NCI-H1930 (cell line): ENCODE results near the gene GNAS-AS1.

ENCODE experiments used
- DNase-seq, 2 experiments: peaks; one replicate each; lab custom pipeline; 2025; lab: John Stamatoyannopoulos, UW

GNAS-AS1 gene

GRCh38 chr20:58850693-58851174 is at the start of gene GNAS-AS1:
Gene GNAS-AS1 (minus strand): TSS chr20:58850902.
- peak; percentile 93 to 97 for DNase-seq

- DNase-seq: no peak
Measured at GRCh38 chr20:58900397-58900796, 49.7 kb upstream of the GNAS-AS1 start.

- DNase-seq: no peak
Measured at GRCh38 chr20:58899512-58899911, 48.8 kb upstream of the GNAS-AS1 start.

GRCh38 chr20:58898629-58899408 is 48.1 kb upstream of the GNAS-AS1 start:
- DNase-seq: no peak

- no peak for DNase-seq
Measured at GRCh38 chr20:58897488-58897887, 46.8 kb upstream of the GNAS-AS1 start.

- no peak for DNase-seq
Measured at GRCh38 chr20:58896820-58897219, 46.1 kb upstream of the GNAS-AS1 start.

- no peak for DNase-seq
Measured at GRCh38 chr20:58895448-58896180, 44.9 kb upstream of the GNAS-AS1 start.

- no peak for DNase-seq
Measured at GRCh38 chr20:58894652-58895447, 44.1 kb upstream of the GNAS-AS1 start.

GRCh38 chr20:58893355-58894120 is 42.8 kb upstream of the GNAS-AS1 start:
- DNase-seq: no peak

- DNase-seq: no peak
Measured at GRCh38 chr20:58892932-58893224, 42.2 kb upstream of the GNAS-AS1 start.

- DNase-seq: peak; percentile 55 to 75
Measured at GRCh38 chr20:58892141-58892931, 41.6 kb upstream of the GNAS-AS1 start.

GRCh38 chr20:58891718-58892140 is 41.0 kb upstream of the GNAS-AS1 start:
- peak in 1 of 2 experiments; percentile 55 for DNase-seq

- peak; percentile 89 for DNase-seq
Measured at GRCh38 chr20:58891086-58891717, 40.5 kb upstream of the GNAS-AS1 start.

- peak; percentile 89 for DNase-seq
Measured at GRCh38 chr20:58890518-58891085, 39.9 kb upstream of the GNAS-AS1 start.

GRCh38 chr20:58889798-58890517 is 39.3 kb upstream of the GNAS-AS1 start:
- no peak for DNase-seq

GRCh38 chr20:58889334-58889760 is 38.6 kb upstream of the GNAS-AS1 start:
- DNase-seq: no peak

GRCh38 chr20:58888521-58889333 is 38.0 kb upstream of the GNAS-AS1 start:
- DNase-seq: peak; percentile 62 to 77

GRCh38 chr20:58888103-58888502 is 37.4 kb upstream of the GNAS-AS1 start:
- no peak for DNase-seq
